HG03439 (cell line): ENCODE data around the gene PBX1.

Experiments
- ATAC-seq: cut with Tn5 transposase; IDR thresholded peaks from one replicate; pipeline ENCODE4 v1.9.1; 2021; ENCODE audit warnings: mild to moderate bottlenecking, moderate library complexity; ENCODE audit not compliant: unreplicated experiment

The PBX1 gene

GRCh38 chr1:164660412-164660772 is 101.4 kb downstream of the PBX1 start:
- ATAC-seq: no peak

GRCh38 chr1:164660775-164661174 is 101.8 kb downstream of the PBX1 start:
- no peak for ATAC-seq

- no peak for ATAC-seq
These were observed 103.5 kb downstream of the PBX1 start for GRCh38 chr1:164662462-164662861.

- ATAC-seq: no peak
These were observed 104.0 kb downstream of the PBX1 start for GRCh38 chr1:164662955-164663354.

GRCh38 chr1:164664127-164664526 is 105.1 kb downstream of the PBX1 start:
- ATAC-seq: no peak

GRCh38 chr1:164667001-164667400 is 108.0 kb downstream of the PBX1 start:
- no peak for ATAC-seq

GRCh38 chr1:164667600-164667999 is 108.6 kb downstream of the PBX1 start:
- no peak for ATAC-seq

GRCh38 chr1:164668491-164669400 is 109.8 kb downstream of the PBX1 start:
- no peak for ATAC-seq

- ATAC-seq: no peak
These were observed 111.0 kb downstream of the PBX1 start for GRCh38 chr1:164670026-164670425.

GRCh38 chr1:164670786-164671185 is 111.8 kb downstream of the PBX1 start:
- no peak for ATAC-seq

- ATAC-seq: no peak
These were observed 112.5 kb downstream of the PBX1 start for GRCh38 chr1:164671323-164671965.

- ATAC-seq: no peak
These were observed 113.1 kb downstream of the PBX1 start for GRCh38 chr1:164671966-164672571.

GRCh38 chr1:164672588-164672987 is 113.6 kb downstream of the PBX1 start:
- no peak for ATAC-seq

GRCh38 chr1:164673584-164674214 is 114.7 kb downstream of the PBX1 start:
- ATAC-seq: no peak

- no peak for ATAC-seq
These were observed 116.4 kb downstream of the PBX1 start for GRCh38 chr1:164675342-164675904.

- ATAC-seq: no peak
These were observed 119.2 kb downstream of the PBX1 start for GRCh38 chr1:164678136-164678700.

- ATAC-seq: no peak
These were observed 123.6 kb downstream of the PBX1 start for GRCh38 chr1:164682570-164682969.

GRCh38 chr1:164683235-164683634 is 124.3 kb downstream of the PBX1 start:
- no peak for ATAC-seq

- no peak for ATAC-seq
These were observed 126.5 kb downstream of the PBX1 start for GRCh38 chr1:164685266-164686035.

- ATAC-seq: no peak
These were observed 128.8 kb downstream of the PBX1 start for GRCh38 chr1:164687777-164688176.
